Activated CD8-positive, alpha-beta memory T cell treated with anti-CD3 and anti-CD28 coated beads, Interleukin-2, amount 50 U/mL, for 1 hour (primary cell): ENCODE data around the gene ANKRD44.
"Not testable (repeated sequence)": the region's sequence is repeated elsewhere in the genome, so short reads cannot be mapped to it uniquely, and the experiment has no call there.

ENCODE experiments used
- DNase-seq: peaks from one replicate; pipeline ENCODE4 v3.0.0-alpha.2; 2020; ENCODE audit errors: extremely low read depth

The ANKRD44 gene

DNA sequence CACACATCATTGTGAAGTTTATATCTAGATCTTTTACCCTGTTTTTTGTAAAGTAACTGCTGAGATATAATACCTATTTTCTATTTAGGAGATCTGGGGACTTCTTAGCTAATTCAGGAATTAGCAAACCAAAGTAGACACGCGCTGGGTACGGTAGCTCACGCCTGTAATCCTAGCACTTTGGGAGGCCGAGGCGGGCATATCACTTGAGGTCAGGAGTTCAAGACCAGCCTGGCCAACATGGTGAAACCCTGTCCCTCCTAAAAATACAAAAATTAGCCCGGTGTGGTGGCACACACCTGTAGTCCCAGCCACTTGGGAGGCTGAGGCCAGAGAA lies 23.0 kb downstream of the ANKRD44 start:
- DNase-seq: not testable (repeated sequence)

GRCh38 chr2:197286805-197287595 lies 23.6 kb downstream of the ANKRD44 start:
- peak; percentile 52 for DNase-seq

GRCh38 chr2:197285361-197285760 lies 25.2 kb downstream of the ANKRD44 start:
- no peak for DNase-seq

DNA sequence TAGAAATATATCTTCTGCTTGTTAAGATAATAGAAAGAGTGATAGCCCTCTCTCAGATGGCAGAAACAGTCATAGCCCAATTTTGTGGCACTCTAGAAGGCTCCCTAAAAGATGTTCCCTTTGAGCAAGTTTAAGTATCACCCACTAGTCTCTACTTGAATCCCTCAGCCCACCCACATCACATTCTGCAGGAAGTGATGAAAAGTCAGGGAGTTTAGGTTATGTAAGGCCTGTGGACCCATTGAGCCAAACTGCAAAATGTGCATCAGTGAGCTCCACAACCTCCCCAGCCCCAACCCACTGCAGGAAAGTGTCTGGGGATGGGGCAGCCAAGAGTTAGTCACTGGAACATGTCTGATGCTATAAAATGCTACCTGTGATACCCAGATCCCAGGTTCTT lies 25.6 kb downstream of the ANKRD44 start:
- no peak for DNase-seq

DNA sequence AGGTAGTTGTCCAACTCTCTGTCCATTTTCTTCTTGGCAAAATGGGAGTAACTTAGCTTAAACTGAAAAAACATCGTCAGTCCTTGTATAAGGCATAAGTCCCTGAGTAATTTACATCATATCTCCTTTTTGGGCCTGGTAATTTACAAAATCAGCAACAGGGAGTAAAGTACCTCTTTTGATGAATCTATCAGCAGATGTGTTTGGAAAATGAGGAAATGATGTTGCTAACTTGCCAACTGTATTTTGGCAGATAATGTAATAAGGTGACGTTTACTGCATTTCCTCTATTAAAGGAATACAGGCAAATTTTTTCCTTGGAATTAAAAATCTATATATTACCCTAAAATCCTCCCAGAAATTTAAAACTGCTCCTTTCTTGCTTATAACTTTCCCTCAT lies 29.2 kb downstream of the ANKRD44 start:
- DNase-seq: no peak

GRCh38 chr2:197280015-197280702 lies 30.4 kb downstream of the ANKRD44 start:
- DNase-seq: no peak

DNA sequence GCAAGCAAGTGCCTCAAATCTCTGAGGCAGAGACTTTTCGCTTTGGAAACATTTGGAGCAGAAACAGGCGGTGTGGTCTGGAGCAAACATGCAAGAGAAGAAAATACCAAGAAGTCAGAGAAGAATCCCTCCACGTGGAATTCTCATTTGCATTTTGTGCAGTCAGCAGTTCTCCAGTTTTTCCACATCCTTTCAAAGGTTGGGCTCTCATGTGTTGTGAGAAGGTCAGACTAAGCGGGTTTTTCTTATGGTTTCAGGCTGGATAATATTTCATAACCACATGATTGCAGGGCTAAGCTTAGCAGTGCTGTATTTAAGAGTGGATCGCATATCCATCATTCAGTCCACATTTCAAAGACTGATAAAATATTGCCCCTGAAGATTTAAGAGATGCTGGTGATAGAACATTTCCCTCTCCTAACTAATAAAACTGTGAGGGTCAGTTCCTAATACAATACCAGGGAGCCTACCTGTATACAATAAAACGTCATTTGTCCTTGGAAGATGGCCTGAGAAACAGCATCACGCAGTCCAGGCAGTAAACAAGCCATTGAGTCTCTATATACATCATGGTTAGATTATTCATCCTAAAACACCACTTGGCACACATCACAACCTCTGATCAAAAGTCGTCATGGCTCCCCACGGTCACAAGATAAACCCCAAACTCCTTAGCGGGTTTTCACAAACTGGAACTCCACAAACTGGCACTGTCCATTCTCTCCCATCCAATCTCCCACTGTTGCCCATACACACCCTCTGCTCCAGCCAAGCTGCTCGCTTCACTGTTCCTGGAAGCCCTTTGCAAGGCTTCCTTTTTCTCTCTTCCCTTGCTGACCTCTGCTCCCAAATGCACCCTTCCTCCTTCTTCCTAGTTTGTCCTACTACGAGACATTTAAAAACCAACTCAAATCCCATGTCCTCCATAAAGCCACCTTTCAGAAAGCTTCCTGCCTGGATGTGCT lies 31.5 kb downstream of the ANKRD44 start:
- DNase-seq: no peak

GRCh38 chr2:197277794-197278193 lies 32.8 kb downstream of the ANKRD44 start:
- DNase-seq: no peak

GRCh38 chr2:197276156-197276555 lies 34.4 kb downstream of the ANKRD44 start:
- DNase-seq: no peak

DNA sequence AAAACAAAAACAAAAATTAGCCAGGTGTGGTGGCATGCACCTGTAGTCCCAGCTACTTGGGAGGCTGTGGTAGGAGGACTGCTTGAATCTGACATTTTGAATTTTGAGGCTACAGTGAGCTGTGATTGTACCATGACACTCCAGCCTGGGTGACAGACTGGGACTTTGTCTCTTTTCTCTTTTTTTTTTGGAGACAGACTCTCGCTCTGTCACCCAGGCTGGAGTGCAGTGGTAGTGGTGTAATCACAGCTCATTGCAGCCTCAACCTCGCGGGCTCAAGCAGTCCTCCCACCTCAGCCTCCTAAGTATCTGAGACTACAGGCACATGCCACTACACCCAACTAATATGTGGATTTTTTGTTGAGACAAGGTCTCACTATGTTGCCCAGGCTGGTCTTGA lies 35.6 kb downstream of the ANKRD44 start:
- DNase-seq: no peak

- no peak for DNase-seq
Observed at GRCh38 chr2:197274349-197274748, 36.2 kb downstream of the ANKRD44 start.

- DNase-seq: no peak
Observed at GRCh38 chr2:197273485-197273884, 37.1 kb downstream of the ANKRD44 start.

DNA sequence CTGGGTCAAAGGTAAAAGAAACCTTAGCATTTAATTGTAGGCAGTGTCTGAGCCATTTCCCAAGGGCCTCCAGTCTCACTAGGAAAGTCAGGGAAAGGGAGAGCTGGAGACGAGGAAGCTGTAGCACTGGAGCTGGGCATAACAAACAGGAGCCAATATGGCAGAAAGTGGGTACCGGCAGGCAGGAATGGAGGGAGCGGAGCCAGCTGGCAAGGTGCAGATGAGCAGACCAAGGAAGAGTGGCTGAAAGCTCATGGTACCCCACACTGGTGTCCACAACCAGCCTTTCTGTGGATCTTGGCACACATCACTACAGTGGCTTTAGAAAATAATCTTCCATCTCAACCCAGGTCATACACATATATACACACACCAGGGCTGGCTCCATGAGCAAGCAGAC lies 40.0 kb downstream of the ANKRD44 start:
- DNase-seq: no peak

DNA sequence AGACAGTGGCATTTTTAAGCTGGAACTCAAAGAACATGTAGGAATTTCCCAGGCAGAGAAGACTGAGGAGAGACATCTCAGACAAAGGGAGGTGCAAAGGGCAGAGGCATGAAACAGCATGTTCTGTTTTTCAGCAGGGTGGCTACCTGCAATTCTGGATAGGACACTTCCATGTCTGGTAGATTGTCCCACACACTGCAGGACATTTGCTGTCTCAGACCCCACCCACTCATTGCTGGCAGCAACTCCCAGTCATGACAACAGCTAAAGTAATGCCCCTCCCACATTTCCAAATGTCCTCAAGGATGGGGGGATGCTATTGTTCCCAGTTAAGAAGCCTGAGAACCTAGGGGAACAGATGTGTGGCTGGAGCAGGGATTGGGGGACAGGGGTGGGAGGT lies 40.8 kb downstream of the ANKRD44 start:
- DNase-seq: no peak

DNA sequence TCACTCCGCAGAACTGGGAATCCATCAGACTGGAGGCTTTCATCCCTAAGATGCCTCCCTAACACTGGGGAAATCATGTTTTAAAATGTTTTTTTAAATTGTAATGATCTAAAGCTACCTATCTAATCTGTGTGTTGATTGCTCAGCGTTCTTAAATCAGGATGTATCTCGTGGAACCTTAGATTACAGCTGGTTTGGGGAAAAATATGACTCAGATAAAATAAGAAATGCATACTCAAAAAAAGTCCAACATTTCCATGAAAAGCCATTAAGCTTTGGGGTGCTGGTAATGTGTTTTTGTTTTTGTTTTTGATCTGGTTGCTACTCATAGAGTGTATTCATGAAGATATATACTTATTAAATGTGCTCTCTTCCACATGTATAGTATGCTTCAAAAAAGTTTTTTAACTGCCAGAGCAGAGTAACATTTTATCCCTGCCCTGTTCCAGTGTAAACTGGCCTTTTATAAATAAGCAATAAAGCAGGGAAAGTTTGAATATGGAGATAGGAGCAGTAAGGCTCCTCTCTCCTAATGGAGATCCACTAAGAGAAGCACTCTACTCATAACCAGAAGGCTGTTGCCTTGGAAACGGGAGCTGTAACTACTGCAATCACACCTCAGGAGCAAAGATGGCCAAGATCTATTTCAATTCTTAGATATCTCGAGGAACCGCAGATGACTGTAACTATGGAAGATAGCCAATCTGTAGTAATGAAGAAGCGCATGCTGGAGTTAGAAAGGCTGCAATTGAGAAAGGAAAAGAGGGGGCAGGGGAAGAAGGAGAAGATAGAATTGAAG lies 41.6 kb downstream of the ANKRD44 start:
- no peak for DNase-seq

DNA sequence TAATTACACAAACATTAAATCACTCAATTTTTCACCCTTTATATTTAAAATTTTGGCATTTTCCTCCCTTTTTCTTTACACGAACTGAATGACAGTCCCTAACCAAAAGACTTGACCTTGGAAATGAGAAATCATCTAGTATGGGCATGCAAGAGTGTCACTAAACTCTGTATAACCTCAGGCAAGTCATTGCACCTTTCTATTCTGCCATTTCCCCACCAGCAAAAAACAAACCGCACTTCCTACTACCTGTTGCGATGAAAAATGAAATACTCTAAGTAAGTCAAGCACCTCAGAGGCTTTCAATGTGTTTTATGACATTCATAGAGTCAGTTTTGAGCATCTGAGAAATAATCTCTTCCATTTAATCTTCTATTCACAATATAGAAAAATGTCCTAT lies 44.1 kb downstream of the ANKRD44 start:
- DNase-seq: no peak

- no peak for DNase-seq
Observed at GRCh38 chr2:197265924-197266323, 44.7 kb downstream of the ANKRD44 start.

- DNase-seq: no peak
Observed at GRCh38 chr2:197265036-197265435, 45.5 kb downstream of the ANKRD44 start.

DNA sequence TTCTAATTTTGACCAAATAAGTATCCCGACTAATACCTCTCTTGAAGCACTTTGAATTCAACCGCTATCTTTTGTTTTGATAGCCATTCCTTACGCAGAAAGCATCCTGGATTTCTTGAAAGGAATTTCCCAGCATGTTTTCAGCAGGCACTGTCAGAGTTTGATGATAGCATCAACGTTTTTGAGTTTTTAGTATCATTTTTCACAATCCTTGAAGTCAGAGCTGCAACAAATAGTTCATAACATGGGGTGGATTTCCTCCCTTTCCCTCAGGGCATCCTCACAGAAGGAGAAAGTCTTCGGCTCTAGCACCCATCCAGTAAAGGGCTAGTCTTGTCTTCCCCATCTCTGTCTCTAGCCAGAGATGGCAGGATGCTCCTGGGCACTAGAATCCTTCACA lies 46.2 kb downstream of the ANKRD44 start:
- no peak for DNase-seq

- no peak for DNase-seq
Observed at GRCh38 chr2:197263077-197263476, 47.5 kb downstream of the ANKRD44 start.

DNA sequence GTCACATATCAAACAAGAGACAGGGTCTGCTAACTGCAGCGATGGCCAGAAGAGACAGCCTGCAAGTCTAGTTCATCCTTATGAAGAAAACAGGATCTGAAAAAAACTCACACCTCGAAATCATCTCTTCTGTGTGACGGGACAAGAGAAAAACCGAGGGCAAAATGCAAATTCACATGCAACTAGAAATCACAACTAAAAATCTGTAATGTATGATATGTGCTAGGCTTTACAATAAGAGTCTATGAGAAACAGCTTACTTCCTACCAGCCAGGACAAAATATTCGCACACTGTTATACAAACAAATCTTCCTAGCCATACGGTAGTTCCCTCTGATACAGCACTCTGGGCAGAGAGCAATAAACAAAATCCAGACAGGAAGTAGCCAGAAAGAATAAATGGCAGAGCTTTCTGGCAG lies 48.8 kb downstream of the ANKRD44 start:
- DNase-seq: no peak
